GM19193 (cell line): Measurements from ENCODE around the gene BRD4.

Source experiments
- POLR2A ChIP-seq: IDR thresholded peaks from 4 replicates; pipeline ENCODE4 v1.6.1; 2011; ENCODE audit not compliant: insufficient read depth, insufficient read length; ENCODE audit errors: extremely low read depth

Gene BRD4

GRCh38 chr19:15332311-15332996 lies at the start of gene BRD4:
Gene BRD4 (minus strand): TSS chr19:15332539. CDS start chr19:15273099, 59,440 bp downstream.
- TF ChIP-seq POLR2A = peak; percentile 57

GRCh38 chr19:15381864-15382263 lies 49.5 kb upstream of the BRD4 start:
- no peak for TF ChIP-seq POLR2A

- no peak for TF ChIP-seq POLR2A
Observed at GRCh38 chr19:15381429-15381828, 49.1 kb upstream of the BRD4 start.

- no peak for TF ChIP-seq POLR2A
Observed at GRCh38 chr19:15379999-15380647, 47.8 kb upstream of the BRD4 start.

- TF ChIP-seq POLR2A = peak; percentile 80
Observed at GRCh38 chr19:15379083-15379998, 47.0 kb upstream of the BRD4 start, which contains the start of gene AKAP8. Gene AKAP8 (minus strand): TSS chr19:15379787. CDS start chr19:15379731, 56 bp downstream.

- TF ChIP-seq POLR2A = peak; percentile 39
Observed at GRCh38 chr19:15378534-15379082, 46.3 kb upstream of the BRD4 start.

- no peak for TF ChIP-seq POLR2A
Observed at GRCh38 chr19:15374796-15375440, 42.6 kb upstream of the BRD4 start.

GRCh38 chr19:15374105-15374651 lies 41.8 kb upstream of the BRD4 start:
- TF ChIP-seq POLR2A = no peak

GRCh38 chr19:15373644-15374043 lies 41.3 kb upstream of the BRD4 start:
- no peak for TF ChIP-seq POLR2A

GRCh38 chr19:15372891-15373301 lies 40.6 kb upstream of the BRD4 start:
- no peak for TF ChIP-seq POLR2A

- TF ChIP-seq POLR2A = no peak
Observed at GRCh38 chr19:15372470-15372869, 40.1 kb upstream of the BRD4 start.

GRCh38 chr19:15371786-15372380 lies 39.5 kb upstream of the BRD4 start:
- no peak for TF ChIP-seq POLR2A

GRCh38 chr19:15371119-15371518 lies 38.8 kb upstream of the BRD4 start:
- no peak for TF ChIP-seq POLR2A

- peak; percentile 13 for TF ChIP-seq POLR2A
Observed at GRCh38 chr19:15369594-15369891, 37.2 kb upstream of the BRD4 start.
